GM23248 (cell line): ENCODE measurements around the gene LRFN4. TPM values are rescaled to one million over a fixed set of nuclear protein-coding genes. Genes with fewer than 3 reads are reported as not detected.

Experiments used
- DNase-seq: peaks from one replicate; pipeline ENCODE4 v3.0.0-alpha.2; 2015
- H2AFZ ChIP-seq: fragments of 200-600 bp; sonication (generic); 2 replicates; pipeline ENCODE4 v1.6.1; 2016; ENCODE audit warnings: antibody characterized with exemption
- H3F3A ChIP-seq: fragments of 200-600 bp; sonication (generic); 2 replicates; pipeline ENCODE4 v1.6.1; 2016; ENCODE audit warnings: mild to moderate bottlenecking, antibody characterized with exemption, mixed run types; ENCODE audit not compliant: insufficient read depth
- H3K27ac ChIP-seq: fragments of 200-600 bp; sonication (generic); 2 replicates; pipeline ENCODE4 v1.5.1; 2016; ENCODE audit warnings: mild to moderate bottlenecking
- H3K27me3 ChIP-seq: fragments of 200-600 bp; sonication (generic); replicated peaks from 2 replicates; pipeline ENCODE4 v1.6.1; 2016; ENCODE audit warnings: mild to moderate bottlenecking; ENCODE audit not compliant: insufficient read depth
- H3K36me3 ChIP-seq: fragments of 200-600 bp; sonication (generic); 2 replicates; pipeline ENCODE4 v1.6.1; 2016; ENCODE audit warnings: low read depth, mild to moderate bottlenecking
- H3K4me1 ChIP-seq: fragments of 200-600 bp; sonication (generic); 2 replicates; pipeline ENCODE4 v1.6.1; 2016; ENCODE audit warnings: mild to moderate bottlenecking; ENCODE audit not compliant: insufficient read depth
- H3K4me2 ChIP-seq: fragments of 200-600 bp; sonication (generic); one replicate; pipeline ENCODE4 v1.6.1; 2016; ENCODE audit warnings: mild to moderate bottlenecking; ENCODE audit not compliant: unreplicated experiment
- H3K4me3 ChIP-seq: fragments of 200-600 bp; sonication (generic); 2 replicates; pipeline ENCODE4 v1.5.1; 2016; ENCODE audit warnings: mild to moderate bottlenecking
- H3K79me2 ChIP-seq: fragments of 200-600 bp; sonication (generic); 2 replicates; pipeline ENCODE4 v1.6.1; 2016; ENCODE audit warnings: mild to moderate bottlenecking; ENCODE audit not compliant: insufficient read depth
- H3K9ac ChIP-seq: fragments of 200-600 bp; sonication (generic); 2 replicates; pipeline ENCODE4 v1.6.1; 2016; ENCODE audit warnings: mild to moderate bottlenecking
- H3K9me2 ChIP-seq: fragments of 200-600 bp; sonication (generic); 2 replicates; pipeline ENCODE4 v1.6.1; 2016; ENCODE audit warnings: mixed run types, mild to moderate bottlenecking, moderate library complexity; ENCODE audit not compliant: insufficient read depth
- H3K9me3 ChIP-seq: fragments of 200-600 bp; sonication (generic); one replicate; pipeline ENCODE4 v1.6.1; 2017; ENCODE audit warnings: low read depth
- H4K20me1 ChIP-seq: fragments of 200-600 bp; sonication (generic); 2 replicates; pipeline ENCODE4 v1.6.0; 2016; ENCODE audit not compliant: insufficient read depth
- EZH2 ChIP-seq: fragments of 200-600 bp; sonication (generic); IDR thresholded peaks from 2 replicates; pipeline ENCODE4 v1.6.1; 2018; ENCODE audit warnings: antibody characterized with exemption, mild to moderate bottlenecking; ENCODE audit not compliant: insufficient read depth, poor library complexity, severe bottlenecking
- EZH2phosphoT487 ChIP-seq: fragments of 200-600 bp; sonication (generic); IDR thresholded peaks from 2 replicates; pipeline ENCODE4 v1.6.1; 2018; ENCODE audit warnings: antibody characterized with exemption, moderate library complexity, mild to moderate bottlenecking, low read depth; ENCODE audit not compliant: insufficient read depth
- WGBS, 2 experiments: methylation state at CpG; one replicate each; pipeline ENCODE4 v1.1.6; 2015 to 2017; ENCODE audit warnings: low lambda C conversion rate in 2 of 2, low coverage in 1 of 2; ENCODE audit errors: missing lambda C conversion rate in 2 of 2; 5-methylcytosine and 5-hydroxymethylcytosine counted together
- in situ Hi-C: fragments of 300-500 bp; cut with MboI; formaldehyde crosslinking; loops from 2 replicates; pipeline ENCODE4 v1.15.0; 2020
- polyA plus RNA-seq: library from polyadenylated mRNA; unstranded; fragments of >200 nt; fragmentation: Nextera tagmentation; extraction: Ambion mirVana; gene quantifications from 2 replicates; pipeline ENCODE4 v1.2.1, GENCODE V29; 2016
- total RNA-seq: library from RNA; depleted of rRNA; stranded (reverse); fragments of >200 nt; shearing (Covaris generic); gene quantifications from 2 replicates; pipeline ENCODE4 v1.2.3, GENCODE V29; 2014

Gene LRFN4
- total and polyA plus RNA-seq, 2 experiments from 2014 or later: 5.4 to 42.2 TPM

GRCh38 chr11:66850588-66851238 is 6.2 kb upstream of the LRFN4 start:
- Histone ChIP-seq H3K9me3 (no peaks in the 10 kb centered on the region), H3K27me3 (no peaks in the 10 kb centered on the region), H3K27ac (no peak overlapping the region), H2AFZ (no peak overlapping the region), H3F3A (no peaks in the 10 kb centered on the region), H4K20me1 (no peaks in the 10 kb centered on the region), H3K4me3 (no peak overlapping the region), H3K4me1 (peaks cover 5% of the 10 kb centered on the region; the same call in 1 of the 2 replicates), H3K4me2 (no peak overlapping the region), H3K36me3 (no peaks in the 10 kb centered on the region), H3K9me2 (no peaks in the 10 kb centered on the region), H3K9ac (no peak overlapping the region), H3K79me2 (peaks cover 4% of the 10 kb centered on the region; the same call in 1 of the 2 replicates)
- in situ Hi-C loops: no loop called here
- no peak for TF ChIP-seq EZH2phosphoT487
- TF ChIP-seq EZH2: no peak
- WGBS, 2 experiments: 86 to 89% methylated on average over 17 to 23 of the region's 23 CpGs
- no peak for DNase-seq

DNA sequence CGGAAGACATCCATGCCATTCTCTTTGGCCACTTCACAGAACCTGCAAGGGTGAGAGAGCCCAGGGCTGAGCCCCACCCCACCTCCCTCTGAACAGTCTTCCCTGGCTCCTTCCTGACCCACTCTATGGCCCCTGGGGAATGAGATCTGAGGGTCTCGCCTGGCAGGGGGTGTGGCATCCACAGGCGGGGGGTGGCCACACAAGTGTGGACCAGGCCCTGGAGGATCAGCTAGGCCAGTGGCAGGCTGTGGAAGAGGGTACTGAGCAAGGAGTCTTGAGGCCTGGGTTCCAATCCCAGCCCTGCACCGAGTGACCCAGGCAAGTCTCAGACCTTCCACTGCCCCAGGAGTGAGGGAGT is 5.6 kb upstream of the LRFN4 start:
- Histone ChIP-seq H3K4me2 (no peak overlapping the region), H3K9ac (no peak overlapping the region), H3K9me2 (no peaks in the 10 kb centered on the region), H3K27me3 (no peaks in the 10 kb centered on the region), H3K9me3 (no peaks in the 10 kb centered on the region), H4K20me1 (no peaks in the 10 kb centered on the region), H3K4me1 (peaks cover 6% of the 10 kb centered on the region; the same call in 1 of the 2 replicates), H3K79me2 (no peaks in the 10 kb centered on the region), H3K36me3 (no peaks in the 10 kb centered on the region), H3K4me3 (no peak overlapping the region), H2AFZ (no peak overlapping the region), H3F3A (no peaks in the 10 kb centered on the region), H3K27ac (no peak overlapping the region)
- in situ Hi-C loops: no loop called here
- 77 to 90% methylated on average over 4 of the region's 4 CpGs for WGBS, 2 experiments
- no peak for TF ChIP-seq EZH2phosphoT487
- no peak for TF ChIP-seq EZH2
- no peak for DNase-seq

- Histone ChIP-seq H3K27me3 (no peaks in the 10 kb centered on the region), H2AFZ (no peak overlapping the region), H4K20me1 (no peaks in the 10 kb centered on the region), H3F3A (no peaks in the 10 kb centered on the region), H3K36me3 (no peaks in the 10 kb centered on the region), H3K27ac (no peak overlapping the region), H3K4me1 (peaks cover 6% of the 10 kb centered on the region; the same call in 1 of the 2 replicates), H3K79me2 (no peaks in the 10 kb centered on the region), H3K9me2 (no peaks in the 10 kb centered on the region), H3K9me3 (no peaks in the 10 kb centered on the region), H3K4me3 (no peak overlapping the region), H3K4me2 (no peak overlapping the region), H3K9ac (no peak overlapping the region)
- 74 to 77% methylated on average over 26 of the region's 26 CpGs for WGBS, 2 experiments
- DNase-seq: peak; percentile 22
- TF ChIP-seq EZH2 (no peak), EZH2phosphoT487 (no peak)
- in situ Hi-C loops: no loop called here
These were observed 5.0 kb upstream of the LRFN4 start for GRCh38 chr11:66851698-66852465.

- Histone ChIP-seq H4K20me1 (no peaks in the 10 kb centered on the region), H3K36me3 (no peaks in the 10 kb centered on the region), H3K4me3 (no peak overlapping the region), H3K9me2 (no peaks in the 10 kb centered on the region), H3K9ac (no peak overlapping the region), H3K4me2 (no peak overlapping the region), H3K27me3 (no peaks in the 10 kb centered on the region), H2AFZ (no peak overlapping the region), H3K9me3 (no peaks in the 10 kb centered on the region), H3K79me2 (peaks cover 5% of the 10 kb centered on the region; the same call in 1 of the 2 replicates), H3K4me1 (peaks cover 6% of the 10 kb centered on the region; the same call in 1 of the 2 replicates), H3F3A (no peaks in the 10 kb centered on the region), H3K27ac (no peak overlapping the region)
- TF ChIP-seq EZH2 (no peak), EZH2phosphoT487 (no peak)
- no peak for DNase-seq
- in situ Hi-C loops: no loop called here
- 86 to 90% methylated on average over 16 to 26 of the region's 26 CpGs for WGBS, 2 experiments
These were observed 4.2 kb upstream of the LRFN4 start for GRCh38 chr11:66852466-66853241.
